Endothelial cell of umbilical vein (primary cell): Measurements from ENCODE around the gene RFX6. TPM values are rescaled to one million over a fixed set of nuclear protein-coding genes. Genes with fewer than 3 reads are reported as not detected.

Source experiments
- BruUV-seq: library from RNA; stranded (reverse); fragments of 400-500 nt; replicated peaks from 2 replicates; lab custom pipeline; 2021; lab: Mats Ljungman, UMichigan
- CTCF ChIA-PET: fragments of 300-600, 350-600 bp; sonication (Branson Sonifier 250); formaldehyde crosslinking; loops from one replicate; lab custom pipeline; 2021; ENCODE audit warnings: antibody characterized with exemption, inconsistent platforms; lab: Charles Lee
- POLR2A ChIA-PET: fragments of 300-600, 350-600 bp; sonication (Branson Sonifier 250); formaldehyde crosslinking; loops from one replicate; lab custom pipeline; 2021; ENCODE audit warnings: antibody characterized with exemption, inconsistent platforms; lab: Charles Lee
- DNase-seq: peaks from one replicate; pipeline ENCODE4 v3.0.0-alpha.2; 2011; ENCODE audit warnings: low read depth, low spot score
- FAIRE-seq: peaks from 2 replicates; lab custom pipeline; 2011; peaks lifted over from hg19 to GRCh38; lab: Jason Lieb, UNC
- H2AFZ ChIP-seq: 2 replicates; pipeline ENCODE4 v1.6.0; 2012; ENCODE audit warnings: low read depth, low read length, control low read depth, inconsistent platforms
- H3K27ac ChIP-seq: 2 replicates; pipeline ENCODE4 v1.5.1; 2011; ENCODE audit warnings: low read depth, mild to moderate bottlenecking, control low read depth, low read length, moderate library complexity; ENCODE audit not compliant: insufficient read depth
- H3K27me3 ChIP-seq, 2 experiments: 2 replicates each; pipeline versions ENCODE4 v1.6.0 to v1.6.1; 2011; ENCODE audit warnings: low read length in 2 of 2, mixed read lengths in 1 of 2; ENCODE audit not compliant: control insufficient read depth in 2 of 2, insufficient read depth in 2 of 2
- H3K36me3 ChIP-seq, 2 experiments: 2 replicates in 1 of 2; 3 replicates in 1 of 2; pipeline ENCODE4 v1.5.1; 2011; ENCODE audit warnings: low read length in 2 of 2, mild to moderate bottlenecking in 1 of 2, moderate library complexity in 1 of 2; ENCODE audit not compliant: control insufficient read depth in 2 of 2, insufficient read depth in 2 of 2; ENCODE audit errors: extremely low read depth in 1 of 2
- H3K4me1 ChIP-seq: 3 replicates; pipeline ENCODE4 v1.5.1; 2011; ENCODE audit warnings: mild to moderate bottlenecking, low read length; ENCODE audit not compliant: control insufficient read depth, insufficient read depth; ENCODE audit errors: extremely low read depth
- H3K4me2 ChIP-seq: 2 replicates; pipeline ENCODE4 v1.6.1; 2011; ENCODE audit warnings: low read length, control low read depth, mixed read lengths; ENCODE audit not compliant: insufficient read depth
- H3K4me3 ChIP-seq, 3 experiments: fragments of 200-600 bp in 1 of 3; sonication (generic), shearing (Covaris generic) in 1 of 3; replicated peaks in 1 of 3; 2 replicates each; pipeline ENCODE4 v1.5.1; 2011 to 2016; ENCODE audit warnings: control low read depth in 3 of 3, low read length in 3 of 3, mild to moderate bottlenecking in 2 of 3, inconsistent platforms in 1 of 3, low read depth in 1 of 3, moderate library complexity in 1 of 3; ENCODE audit not compliant: insufficient read depth in 1 of 3
- H3K79me2 ChIP-seq: 2 replicates; pipeline ENCODE4 v1.6.0; 2012; ENCODE audit warnings: low read length, inconsistent platforms; ENCODE audit not compliant: control insufficient read depth, insufficient read depth
- H3K9ac ChIP-seq: replicated peaks from 2 replicates; pipeline ENCODE3; 2011; ENCODE audit warnings: low read length, control low read depth; ENCODE audit not compliant: insufficient read depth; ENCODE audit errors: extremely low read depth
- H3K9me1 ChIP-seq: replicated peaks from 3 replicates; pipeline ENCODE4 v1.6.0; 2011; ENCODE audit warnings: mild to moderate bottlenecking, low read length; ENCODE audit not compliant: control insufficient read depth, insufficient read depth; ENCODE audit errors: extremely low read depth
- H3K9me3 ChIP-seq: replicated peaks from 2 replicates; pipeline ENCODE4 v1.5.1; 2012; ENCODE audit warnings: low read length, inconsistent platforms; ENCODE audit not compliant: control insufficient read depth, insufficient read depth
- H4K20me1 ChIP-seq: replicated peaks from 2 replicates; pipeline ENCODE3; 2011; ENCODE audit warnings: mild to moderate bottlenecking, low read length; ENCODE audit not compliant: control insufficient read depth, insufficient read depth; ENCODE audit errors: extremely low read depth
- EZH2 ChIP-seq: IDR thresholded peaks from 2 replicates; pipeline ENCODE4 v1.6.1; 2012; ENCODE audit warnings: borderline replicate concordance, low read depth, mild to moderate bottlenecking, moderate library complexity, low read length, inconsistent platforms; ENCODE audit not compliant: severe bottlenecking
- FOS ChIP-seq: IDR thresholded peaks from 2 replicates; pipeline ENCODE4 v1.6.1; 2011; ENCODE audit warnings: mild to moderate bottlenecking, low read length, moderate library complexity, borderline replicate concordance; ENCODE audit not compliant: insufficient read depth
- GATA2 ChIP-seq: IDR thresholded peaks from 2 replicates; pipeline ENCODE4 v1.7.0; 2011; ENCODE audit warnings: low read depth, mild to moderate bottlenecking, moderate library complexity, mixed read lengths, low read length; ENCODE audit not compliant: insufficient read length, insufficient read depth
- JUN ChIP-seq: IDR thresholded peaks from 2 replicates; pipeline ENCODE4 v1.6.1; 2011; ENCODE audit warnings: borderline replicate concordance, low read depth; ENCODE audit not compliant: insufficient read length, insufficient read depth
- MAX ChIP-seq: IDR thresholded peaks from 2 replicates; pipeline ENCODE4 v1.6.1; 2011; ENCODE audit not compliant: insufficient read depth, insufficient read length
- MYC ChIP-seq: IDR thresholded peaks from one replicate; pipeline ENCODE4 v1.6.1; 2011; ENCODE audit warnings: mild to moderate bottlenecking, low read depth, low read length
- POLR2A ChIP-seq: IDR thresholded peaks from 2 replicates; pipeline ENCODE4 v1.6.1; 2012; ENCODE audit warnings: low read depth, mild to moderate bottlenecking, control low read depth, low read length
- POLR2AphosphoS5 ChIP-seq: IDR thresholded peaks from 2 replicates; pipeline ENCODE4 v1.6.1; 2012; ENCODE audit warnings: low read depth, mild to moderate bottlenecking, control low read depth, low read length, moderate library complexity; ENCODE audit not compliant: insufficient read depth
- dilution Hi-C: fragments of 300-500 bp; cut with MboI; formaldehyde crosslinking; loops from one replicate; pipeline ENCODE4 v1.15.0; 2019; ENCODE audit warnings: low sequenced_read_pairs; ENCODE audit not compliant: extremely low pct_ligation_motif_present
- intact Hi-C: fragments of 100-400 bp; cut with micrococcal nuclease; formaldehyde crosslinking; loops from one replicate; pipeline ENCODE4 v1.10.0; 2022
- polyA plus RNA-seq, 4 experiments: library from polyadenylated mRNA; depleted of rRNA in 3 of 4; stranded (reverse) in 3 of 4; unstranded in 1 of 4; fragments of >200 nt; gene quantifications; 2 replicates each; pipeline versions ENCODE4 v1.2.1 to v1.2.3, GENCODE V29; 2011 to 2012; ENCODE audit warnings: missing spikeins in 1 of 4
- total RNA-seq: library from RNA; stranded (reverse); gene quantifications from 2 replicates; pipeline ENCODE4 v1.2.3, GENCODE V29; 2021
- TF ChIP-seq, protein P1 (sequence below), 2 donors: IDR thresholded peaks; 1 replicate in 1 of 2; 2 replicates in 1 of 2; pipeline ENCODE4 v1.5.1; 2011; ENCODE audit warnings: low read length in 2 of 2, mild to moderate bottlenecking in 2 of 2, moderate library complexity in 2 of 2, control low read depth in 1 of 2, inconsistent platforms in 1 of 2, low read depth in 1 of 2; ENCODE audit not compliant: insufficient read depth in 1 of 2; ENCODE audit errors: extremely low read depth in 1 of 2

RFX6 gene
- total and polyA plus RNA-seq, 2 donors (not counting 3 experiments of a cell fraction or from before 2014, with no cell fraction given): not detected

DNA sequence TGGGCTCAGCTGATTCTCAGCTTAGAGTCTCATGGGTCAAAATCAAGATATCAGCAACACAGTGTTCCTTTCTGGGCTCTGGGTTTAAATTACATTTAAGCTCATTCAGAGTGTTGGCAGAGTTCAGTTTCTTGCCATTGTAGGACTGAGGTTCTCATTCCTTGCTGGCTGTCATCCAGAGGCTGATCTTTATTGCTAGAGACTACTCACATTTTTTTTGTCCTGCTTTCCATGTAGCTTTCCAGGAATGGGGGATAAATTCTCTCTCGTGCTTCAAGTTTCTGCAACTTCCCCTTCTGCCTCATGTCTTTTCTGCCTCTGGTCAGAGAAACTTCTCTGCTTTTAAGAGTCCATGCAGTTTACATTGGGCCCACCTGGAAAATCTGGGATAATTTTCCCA lies 86.9 kb downstream of the RFX6 start:
- no peak for TF ChIP-seq MYC
- TF ChIP-seq FOS: no peak
- TF ChIP-seq GATA2: no peak
- TF ChIP-seq JUN: no peak
- no peak for TF ChIP-seq POLR2AphosphoS5
- TF ChIP-seq MAX: no peak
- TF ChIP-seq, protein P1, sequence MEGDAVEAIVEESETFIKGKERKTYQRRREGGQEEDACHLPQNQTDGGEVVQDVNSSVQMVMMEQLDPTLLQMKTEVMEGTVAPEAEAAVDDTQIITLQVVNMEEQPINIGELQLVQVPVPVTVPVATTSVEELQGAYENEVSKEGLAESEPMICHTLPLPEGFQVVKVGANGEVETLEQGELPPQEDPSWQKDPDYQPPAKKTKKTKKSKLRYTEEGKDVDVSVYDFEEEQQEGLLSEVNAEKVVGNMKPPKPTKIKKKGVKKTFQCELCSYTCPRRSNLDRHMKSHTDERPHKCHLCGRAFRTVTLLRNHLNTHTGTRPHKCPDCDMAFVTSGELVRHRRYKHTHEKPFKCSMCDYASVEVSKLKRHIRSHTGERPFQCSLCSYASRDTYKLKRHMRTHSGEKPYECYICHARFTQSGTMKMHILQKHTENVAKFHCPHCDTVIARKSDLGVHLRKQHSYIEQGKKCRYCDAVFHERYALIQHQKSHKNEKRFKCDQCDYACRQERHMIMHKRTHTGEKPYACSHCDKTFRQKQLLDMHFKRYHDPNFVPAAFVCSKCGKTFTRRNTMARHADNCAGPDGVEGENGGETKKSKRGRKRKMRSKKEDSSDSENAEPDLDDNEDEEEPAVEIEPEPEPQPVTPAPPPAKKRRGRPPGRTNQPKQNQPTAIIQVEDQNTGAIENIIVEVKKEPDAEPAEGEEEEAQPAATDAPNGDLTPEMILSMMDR (IDR thresholded peaks at IDR 0.05; ENCODE audit: extremely low read depth in 1 of 2, insufficient read depth in 1 of 2, low read depth in 1 of 2, low read length in 2 of 2): no peak
- no peak for TF ChIP-seq POLR2A
- no peak for TF ChIP-seq EZH2
- ChIA-PET POLR2A (no interaction called here), CTCF (interaction anchor here (1.5 to 2.4 kb wide), 3 partner anchors 11 to 13 kb away, joined by 3 to 7 read pairs (median 4); no protein-coding TSS in a partner anchor)
- Histone ChIP-seq H3K27ac (no peak overlapping the region), H3K27me3 (no peaks in the 10 kb centered on the region), H3K9me1 (no peaks in the 10 kb centered on the region), H3K4me2 (no peak overlapping the region), H3K4me3 (no peak overlapping the region), H3K79me2 (no peaks in the 10 kb centered on the region), H2AFZ (no peak overlapping the region), H3K36me3 (no peaks in the 10 kb centered on the region), H3K9ac (no peak overlapping the region), H4K20me1 (no peaks in the 10 kb centered on the region), H3K9me3 (no peaks in the 10 kb centered on the region), H3K4me1 (no peaks in the 10 kb centered on the region)
- dilution Hi-C loops (no loop called here), intact Hi-C loops (loop anchor here (10.0 kb wide), 1 partner anchor 349 kb away; the partner anchor contains the start of gene RSPH4A)
- no peak for FAIRE-seq
- DNase-seq: no peak
- no TSS peak for BruUV-seq
